Right lobe of liver (tissue), 6 donors: Measurements from ENCODE around the gene DBH. TPM values are rescaled to one million over a fixed set of nuclear protein-coding genes. Genes with fewer than 3 reads are reported as not detected.
A peak's percentile ranks its signal among the peaks of the same experiment; 100 is the strongest.

Experiments used
- ATAC-seq, 4 donors: fragments of 200-7000 bp; cut with Tn5 transposase; one replicate each; pipeline ENCODE4 v1.9.1; 2020; ENCODE audit warnings: mild to moderate bottlenecking in 4 of 4, moderate library complexity in 4 of 4
- DNase-seq, 3 donors: peaks; one replicate each; pipeline ENCODE4 v3.0.0-alpha.2; 2020
- H3K27ac ChIP-seq, 3 donors: fragments of 200-600 bp; one replicate each; pipeline ENCODE4 v1.8.0; 2022
- H3K27me3 ChIP-seq, 2 donors: fragments of 200-600 bp; one replicate each; pipeline ENCODE4 v1.8.0; 2022
- H3K36me3 ChIP-seq, 4 donors: fragments of 200-600 bp; sonication (generic) in 1 of 4; one replicate each; pipeline versions ENCODE4 v1.5.1 to v1.8.0; 2017 to 2022; ENCODE audit warnings: control low read depth in 1 of 4
- H3K4me1 ChIP-seq, 4 donors: fragments of 200-600 bp; sonication (generic) in 1 of 4; one replicate each; pipeline versions ENCODE4 v1.5.1 to v1.8.0; 2017 to 2022; ENCODE audit warnings: control low read depth in 1 of 4
- H3K4me3 ChIP-seq, 3 donors: fragments of 200-600 bp; one replicate each; pipeline ENCODE4 v1.8.0; 2022
- H3K9me3 ChIP-seq, 4 donors: fragments of 200-600 bp; sonication (generic) in 1 of 4; one replicate each; pipeline versions ENCODE4 v1.5.1 to v1.8.0; 2017 to 2022; ENCODE audit warnings: control low read depth in 1 of 4
- POLR2A ChIP-seq: fragments of 450-650 bp; IDR thresholded peaks from one replicate; pipeline ENCODE4 v1.6.1; 2017; ENCODE audit warnings: antibody characterized with exemption, mild to moderate bottlenecking
- WGBS: methylation state at CpG from one replicate; pipeline ENCODE4 v1.1.6; 2018; ENCODE audit warnings: low coverage, low lambda C conversion rate; ENCODE audit not compliant: insufficient coverage; ENCODE audit errors: missing lambda C conversion rate; 5-methylcytosine and 5-hydroxymethylcytosine counted together
- intact Hi-C, 2 donors: fragments of 100-400 bp; cut with DNase I; formaldehyde crosslinking; loops; one replicate each; pipeline versions ENCODE4 v1.11.2 to v1.14.1; 2022
- total RNA-seq, 6 experiments: library from RNA; depleted of rRNA in 2 of 6; stranded (reverse); fragments of >200 nt in 2 of 6; fragmentation: NEBNext Ultra II Directional in 3 of 6; extraction: Animal tissue kit (Norgen Biotek cat#: 25700) in 3 of 6; gene quantifications; one replicate each; pipeline versions ENCODE4 v1.1.0 to v1.2.4, GENCODE V29; 2016 to 2023
- TF ChIP-seq, protein P1 (sequence below), 4 donors: fragments of 200-600 bp in 3 of 4; fragments of 450-650 bp in 1 of 4; IDR thresholded peaks; one replicate each; pipeline versions ENCODE4 v1.5.1 to v1.8.0; 2016 to 2022; ENCODE audit warnings: antibody characterized with exemption in 4 of 4, mild to moderate bottlenecking in 2 of 4
- donor health status: DM: no; HTN: yes; CAD: no.
- donor health status: DM: no; HTN: no; CAD: no.
- donor health status: DM: no; HTN: no; CAD: no.
- donor health status: DM: no; HTN: yes; CAD: no.
- donor health status: DM: no; HTN: yes; CAD: no.

The DBH gene
- total RNA-seq, 6 experiments from 2014 or later = 1.2 to 12.9 (median 5.7) TPM

DNA sequence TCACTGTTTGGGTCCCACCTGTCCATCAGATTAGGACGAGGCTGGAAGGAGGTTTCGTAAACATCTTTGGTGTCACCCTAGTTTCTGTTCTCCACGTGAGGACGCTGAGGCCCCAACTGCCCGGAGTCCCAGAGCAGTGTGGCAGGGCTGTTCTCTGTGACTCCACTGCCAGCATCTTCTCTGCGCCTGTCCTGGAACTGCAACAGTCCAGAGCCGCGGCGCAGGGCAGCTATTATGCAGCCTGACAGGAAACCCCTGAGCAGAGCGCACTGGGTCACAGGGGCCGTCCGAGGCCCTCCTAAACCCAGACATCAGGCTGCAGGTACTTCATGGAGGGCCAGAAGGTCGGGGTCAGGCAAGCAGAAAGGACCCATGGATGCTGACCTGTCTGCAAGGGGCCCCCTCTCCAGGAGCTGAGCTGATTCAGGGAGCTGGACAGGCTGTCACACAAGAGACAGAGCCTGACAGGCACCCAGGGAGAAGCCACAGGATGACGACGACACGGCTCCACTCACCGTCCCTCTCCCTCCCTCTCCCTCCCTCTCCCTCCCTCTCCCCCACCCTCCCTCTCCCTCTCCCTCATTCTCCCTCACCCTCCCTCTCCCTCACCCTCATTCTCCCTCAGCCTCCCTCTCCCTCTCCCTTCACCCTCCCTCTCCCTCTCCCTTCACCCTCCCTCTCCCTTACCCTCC, 31.7 kb downstream of the DBH start:
- Histone ChIP-seq H3K36me3 (peaks cover 0 to 43% (median 20%) of the 10 kb centered on the region in 4 donors), H3K27ac (no peak overlapping the region), H3K4me1 (no peaks in the 10 kb centered on the region), H3K4me3 (no peak overlapping the region), H3K27me3 (no peaks in the 10 kb centered on the region), H3K9me3 (no peaks in the 10 kb centered on the region)
- TF ChIP-seq, protein P1, sequence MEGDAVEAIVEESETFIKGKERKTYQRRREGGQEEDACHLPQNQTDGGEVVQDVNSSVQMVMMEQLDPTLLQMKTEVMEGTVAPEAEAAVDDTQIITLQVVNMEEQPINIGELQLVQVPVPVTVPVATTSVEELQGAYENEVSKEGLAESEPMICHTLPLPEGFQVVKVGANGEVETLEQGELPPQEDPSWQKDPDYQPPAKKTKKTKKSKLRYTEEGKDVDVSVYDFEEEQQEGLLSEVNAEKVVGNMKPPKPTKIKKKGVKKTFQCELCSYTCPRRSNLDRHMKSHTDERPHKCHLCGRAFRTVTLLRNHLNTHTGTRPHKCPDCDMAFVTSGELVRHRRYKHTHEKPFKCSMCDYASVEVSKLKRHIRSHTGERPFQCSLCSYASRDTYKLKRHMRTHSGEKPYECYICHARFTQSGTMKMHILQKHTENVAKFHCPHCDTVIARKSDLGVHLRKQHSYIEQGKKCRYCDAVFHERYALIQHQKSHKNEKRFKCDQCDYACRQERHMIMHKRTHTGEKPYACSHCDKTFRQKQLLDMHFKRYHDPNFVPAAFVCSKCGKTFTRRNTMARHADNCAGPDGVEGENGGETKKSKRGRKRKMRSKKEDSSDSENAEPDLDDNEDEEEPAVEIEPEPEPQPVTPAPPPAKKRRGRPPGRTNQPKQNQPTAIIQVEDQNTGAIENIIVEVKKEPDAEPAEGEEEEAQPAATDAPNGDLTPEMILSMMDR (IDR thresholded peaks at IDR 0.05) = no peak
- no peak for TF ChIP-seq POLR2A
- intact Hi-C loops = no loop called here
- WGBS = 48% methylated on average over 4 of the region's 17 CpGs
- ATAC-seq (peak; percentile 5 to 30 (median 20)), DNase-seq (no peak)

DNA sequence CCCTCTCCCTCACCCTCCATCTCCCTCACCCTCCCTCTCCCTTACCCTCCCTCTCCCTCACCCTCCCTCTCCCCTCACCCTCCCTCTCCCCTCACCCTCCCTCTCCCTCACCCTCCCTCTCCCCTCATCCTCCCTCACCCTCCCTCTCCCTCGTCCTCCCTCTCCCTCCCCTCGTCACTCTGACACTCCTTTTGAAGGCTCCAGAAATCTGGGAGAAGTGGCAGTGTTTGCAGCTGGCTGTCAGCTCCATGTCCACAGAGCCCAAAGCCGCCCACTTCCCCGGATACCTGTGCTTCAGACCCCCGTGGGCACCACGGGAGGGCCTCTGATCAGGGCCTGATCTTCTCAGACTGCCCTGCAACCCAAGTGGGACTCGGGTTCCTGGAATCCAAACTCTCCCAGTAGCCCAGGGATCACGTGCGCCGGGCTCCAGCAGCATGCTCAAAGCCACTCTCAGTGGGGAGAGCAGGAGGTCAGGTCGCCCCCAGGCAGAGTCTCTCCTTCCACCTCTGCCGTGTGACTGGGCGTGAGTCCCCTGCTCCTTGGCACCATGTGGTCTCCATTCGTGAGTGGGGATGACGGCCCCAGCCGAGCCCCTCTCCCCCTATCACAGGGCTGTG, 33.1 kb downstream of the DBH start:
- H3K27me3 ChIP-seq = no peaks in the 10 kb centered on the region
- intact Hi-C loops = no loop called here
- DNase-seq = no peak
- no peaks in the 10 kb centered on the region for H3K9me3 ChIP-seq
- H3K36me3 ChIP-seq = peaks cover 0 to 47% (median 20%) of the 10 kb centered on the region in 4 donors
- no peak overlapping the region for H3K27ac ChIP-seq
- H3K4me3 ChIP-seq = no peak overlapping the region
- ATAC-seq = no peak
- H3K4me1 ChIP-seq = no peaks in the 10 kb centered on the region
- WGBS = 63% methylated on average over 5 of the region's 16 CpGs
- no peak for TF ChIP-seq POLR2A
- TF ChIP-seq, protein P1 (IDR thresholded peaks at IDR 0.05) = no peak

DNA sequence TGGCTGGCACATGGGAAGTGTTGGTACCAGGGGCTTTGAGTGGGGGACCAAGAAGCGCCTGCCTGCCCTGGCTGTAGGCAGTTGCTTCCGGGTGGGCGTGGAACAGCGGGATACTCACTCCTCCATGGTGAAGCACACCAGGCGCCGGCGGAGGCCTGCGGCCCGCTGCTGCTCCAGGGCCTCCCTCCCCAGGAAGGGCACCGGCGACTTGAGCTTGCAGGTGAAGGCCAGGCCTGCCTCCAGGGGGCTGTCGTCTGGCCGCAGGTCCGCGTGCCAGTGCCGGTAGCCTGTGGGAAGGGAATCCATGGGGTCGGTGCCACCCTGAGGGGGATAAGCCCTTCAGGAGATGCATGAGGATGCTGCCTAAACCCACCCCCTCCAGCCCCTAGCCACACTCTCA, 34.3 kb downstream of the DBH start:
- H3K9me3 ChIP-seq = no peaks in the 10 kb centered on the region
- H3K4me1 ChIP-seq = no peaks in the 10 kb centered on the region
- TF ChIP-seq POLR2A = no peak
- TF ChIP-seq, protein P1 (IDR thresholded peaks at IDR 0.05) = no peak
- H3K27ac ChIP-seq = no peak overlapping the region
- H3K36me3 ChIP-seq = peaks cover 0 to 53% (median 17%) of the 10 kb centered on the region in 4 donors
- no CpG with 5 or more reads among the region's 17 CpGs for WGBS
- DNase-seq = no peak
- intact Hi-C loops = no loop called here
- no peak overlapping the region for H3K4me3 ChIP-seq
- ATAC-seq = no peak
- H3K27me3 ChIP-seq = no peaks in the 10 kb centered on the region

DNA sequence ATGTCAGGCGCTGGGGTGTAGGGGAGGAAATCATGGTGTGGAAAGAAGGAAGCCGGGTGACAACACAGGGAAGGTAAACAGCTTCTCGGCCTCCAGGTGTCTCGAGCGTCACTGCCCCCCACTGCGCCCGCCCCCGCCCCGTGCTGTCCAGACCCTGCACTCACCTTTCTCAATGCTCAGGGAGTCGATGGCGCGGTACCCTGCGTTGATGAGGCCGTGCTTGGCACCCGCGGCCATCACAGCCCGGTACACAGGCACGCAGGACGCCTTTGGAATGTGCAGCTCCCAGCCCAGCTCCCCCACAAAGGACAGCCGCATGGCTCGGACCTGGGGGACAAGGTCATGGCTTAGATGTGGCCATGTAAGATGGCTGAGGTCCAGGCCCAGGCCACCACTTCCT, 35.2 kb downstream of the DBH start:
- DNase-seq (no peak), ATAC-seq (no peak)
- 75% methylated on average over 4 of the region's 21 CpGs for WGBS
- peaks cover 0 to 53% (median 16%) of the 10 kb centered on the region in 4 donors for H3K36me3 ChIP-seq
- H3K27me3 ChIP-seq = no peaks in the 10 kb centered on the region
- no peaks in the 10 kb centered on the region for H3K4me1 ChIP-seq
- no peak overlapping the region for H3K4me3 ChIP-seq
- no peak for TF ChIP-seq POLR2A
- TF ChIP-seq, protein P1 (IDR thresholded peaks at IDR 0.05) = no peak
- no peaks in the 10 kb centered on the region for H3K9me3 ChIP-seq
- intact Hi-C loops = no loop called here
- H3K27ac ChIP-seq = no peak overlapping the region
